ENCODE measurements around the gene TMEM9B. TPM values are rescaled to one million over a fixed set of nuclear protein-coding genes. Genes with fewer than 3 reads are reported as not detected.
A peak's percentile ranks its signal among the peaks of the same experiment; 100 is the strongest.
"Not testable (repeated sequence)": the region's sequence is repeated elsewhere in the genome, so short reads cannot be mapped to it uniquely, and the experiment has no call there.

Gene TMEM9B
- total RNA-seq, 1 donor from 2014 or later = 57.3 TPM

- no peak for DNase-seq (ENCODE audit: low spot score)
These were observed 8.9 kb upstream of the TMEM9B start for GRCh38 chr11:8973121-8973520.

GRCh38 chr11:8971924-8972316 is 7.7 kb upstream of the TMEM9B start:
- no peak for DNase-seq (ENCODE audit: low spot score)

- no peak for DNase-seq (ENCODE audit: low spot score)
These were observed 7.1 kb upstream of the TMEM9B start for GRCh38 chr11:8971196-8971923.

GRCh38 chr11:8967184-8967583 is 2.9 kb upstream of the TMEM9B start:
- no peak for DNase-seq (ENCODE audit: low spot score)

DNA sequence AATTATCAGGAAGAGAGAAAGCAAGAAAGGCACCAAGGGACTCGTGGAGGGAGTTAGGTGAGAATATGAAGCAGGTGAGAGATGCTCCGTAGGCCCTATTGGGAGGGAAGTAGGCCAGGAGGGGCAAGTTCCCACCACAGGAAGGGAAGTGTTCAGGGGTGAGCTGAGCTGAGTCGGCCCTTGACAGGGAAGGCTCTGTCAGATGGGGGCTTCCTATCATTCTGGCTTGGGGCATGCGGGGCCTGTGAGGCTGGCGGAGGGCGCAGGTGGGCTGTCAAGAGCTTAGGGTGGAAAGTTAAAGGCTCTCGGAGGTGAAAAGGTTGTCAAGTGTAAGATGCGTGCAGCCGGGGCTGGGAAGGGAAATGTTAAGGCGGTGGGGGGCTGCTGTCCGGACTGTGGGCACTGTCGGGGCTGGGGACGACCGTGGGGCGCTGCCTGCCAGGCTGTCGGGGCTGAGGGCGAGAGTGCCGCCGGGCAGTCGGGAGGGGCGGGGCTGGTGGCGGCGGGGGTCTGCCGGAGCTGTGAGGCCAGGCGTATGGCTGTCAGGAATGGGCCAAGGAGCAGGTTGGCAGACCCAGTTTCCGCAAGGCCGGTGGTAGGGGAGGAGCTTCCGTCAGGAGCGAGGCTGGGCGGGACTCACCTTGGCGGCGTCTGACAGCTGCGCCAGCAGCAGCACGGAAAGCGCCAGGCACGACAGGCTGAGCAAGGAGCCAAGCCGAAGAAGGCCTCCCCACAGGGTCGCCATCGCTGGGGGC is 496 bp downstream of the TMEM9B start:
- no peak for DNase-seq (ENCODE audit: low spot score)

- no peak for DNase-seq (ENCODE audit: low spot score)
These were observed 1.4 kb downstream of the TMEM9B start for GRCh38 chr11:8962841-8963240.

DNA sequence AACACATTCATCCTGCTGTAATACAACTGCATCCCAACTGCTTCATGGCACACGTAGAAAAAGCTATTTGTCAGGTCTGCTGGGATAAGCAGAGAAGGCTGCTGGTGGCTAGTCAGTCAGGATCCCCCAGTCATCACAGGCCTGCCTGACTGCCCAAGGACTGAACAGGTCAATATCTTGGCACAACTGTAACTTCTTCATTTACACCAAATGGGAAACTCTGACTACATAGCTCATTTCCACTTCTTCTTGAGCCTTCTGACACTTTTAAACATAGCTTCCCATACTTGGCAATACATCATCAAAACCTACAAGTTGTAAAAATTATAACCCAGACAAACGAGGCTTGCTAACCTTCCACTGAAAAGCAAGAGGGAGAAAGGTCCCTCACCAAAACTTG is 2.8 kb downstream of the TMEM9B start:
- no peak for DNase-seq (ENCODE audit: low spot score)

- peak; percentile 90 for DNase-seq (ENCODE audit: low spot score)
These were observed 4.6 kb downstream of the TMEM9B start for GRCh38 chr11:8959546-8960166.

GRCh38 chr11:8956860-8957259 is 7.4 kb downstream of the TMEM9B start:
- DNase-seq (ENCODE audit: low spot score) = no peak

DNA sequence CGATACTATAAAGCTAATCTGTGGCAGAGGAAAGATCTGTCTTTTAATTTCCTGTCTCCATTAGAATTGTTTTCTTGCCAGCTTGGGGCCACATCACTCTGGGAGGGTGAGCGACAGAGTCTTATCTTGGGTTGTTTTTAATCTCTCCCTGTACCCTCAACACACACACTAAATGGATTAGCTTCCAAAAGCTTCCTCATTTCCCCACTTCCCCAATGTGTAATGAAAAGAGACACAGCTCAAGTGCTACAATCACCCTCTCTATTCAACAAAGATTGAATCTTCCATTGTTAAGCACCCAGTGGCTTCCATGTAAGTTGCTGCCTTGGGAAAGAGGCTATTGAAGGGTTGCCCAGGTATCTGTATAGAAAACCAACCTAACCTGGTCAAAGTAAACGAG is 15.4 kb downstream of the TMEM9B start:
- DNase-seq (ENCODE audit: low spot score) = no peak

DNA sequence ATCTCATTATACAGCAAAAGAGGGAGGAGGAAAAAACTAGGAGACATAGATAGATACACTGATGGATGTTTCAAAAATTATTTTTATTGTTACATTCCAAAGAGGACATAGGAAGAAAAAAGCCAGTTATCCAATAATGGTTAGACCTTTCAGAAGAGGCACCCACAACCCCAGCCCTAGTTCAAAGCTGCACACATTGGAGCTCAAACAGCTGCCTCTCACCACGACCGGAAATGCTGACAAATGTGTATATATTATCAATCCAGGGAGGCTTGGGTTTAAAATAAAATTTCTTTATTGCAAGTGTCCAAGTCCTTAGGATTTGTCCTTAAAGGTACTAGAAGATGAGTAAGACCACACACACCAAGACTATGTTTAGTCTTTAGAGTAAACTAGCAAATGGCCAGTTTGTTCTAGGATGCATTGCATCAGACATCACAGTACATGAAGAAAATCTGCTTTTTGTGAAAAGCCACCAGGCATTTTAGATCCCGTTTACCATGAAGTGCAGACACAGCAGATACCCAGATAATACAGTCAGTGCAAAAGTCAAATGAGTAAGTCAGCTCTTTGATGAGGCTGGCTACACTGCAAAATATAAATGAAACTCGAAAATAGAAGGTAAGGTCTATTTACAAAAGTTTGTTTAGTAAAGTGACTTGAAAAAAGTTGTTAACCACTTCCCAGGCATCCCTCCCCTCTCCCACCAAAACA is 16.9 kb downstream of the TMEM9B start:
- DNase-seq (ENCODE audit: low spot score) = no peak

DNA sequence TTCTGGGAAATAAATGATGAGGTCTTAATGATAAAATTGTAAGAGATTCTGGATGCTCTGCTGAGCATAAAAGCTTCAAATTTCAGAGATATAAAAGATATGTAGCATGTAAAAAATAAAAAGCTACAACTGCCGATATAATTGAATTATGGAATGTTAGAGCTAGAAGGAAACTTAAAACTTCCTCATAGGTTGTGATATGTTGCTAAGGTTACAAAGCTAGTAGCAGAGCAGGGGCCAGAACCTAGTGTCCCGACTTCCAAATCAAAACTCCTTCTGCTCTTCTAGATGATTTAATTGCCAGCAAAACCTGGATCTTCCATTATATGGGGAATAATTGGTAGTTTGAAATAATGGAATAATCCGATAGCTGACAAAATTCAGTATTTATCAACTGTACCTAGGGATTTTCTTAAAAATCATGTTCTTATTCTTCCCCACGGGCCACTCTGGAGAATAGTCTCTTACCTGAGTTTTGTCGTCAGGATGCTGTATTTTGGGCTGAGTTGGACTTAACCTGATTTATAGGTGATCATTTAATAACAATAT is 21.6 kb downstream of the TMEM9B start, which contains the start of gene ASCL3:
TSS of gene ASCL3 (minus strand) at position 499 of the 549 bp plus-strand sequence. CDS start 4,855 bp downstream, outside the sequence.
- no peak for DNase-seq (ENCODE audit: low spot score)

GRCh38 chr11:8941341-8942103 is 22.7 kb downstream of the TMEM9B start:
- no peak for DNase-seq (ENCODE audit: low spot score)

- no peak for DNase-seq (ENCODE audit: low spot score)
These were observed 26.6 kb downstream of the TMEM9B start for GRCh38 chr11:8937659-8938058.

- DNase-seq (ENCODE audit: low spot score) = no peak
These were observed 27.1 kb downstream of the TMEM9B start for GRCh38 chr11:8937159-8937558.

DNA sequence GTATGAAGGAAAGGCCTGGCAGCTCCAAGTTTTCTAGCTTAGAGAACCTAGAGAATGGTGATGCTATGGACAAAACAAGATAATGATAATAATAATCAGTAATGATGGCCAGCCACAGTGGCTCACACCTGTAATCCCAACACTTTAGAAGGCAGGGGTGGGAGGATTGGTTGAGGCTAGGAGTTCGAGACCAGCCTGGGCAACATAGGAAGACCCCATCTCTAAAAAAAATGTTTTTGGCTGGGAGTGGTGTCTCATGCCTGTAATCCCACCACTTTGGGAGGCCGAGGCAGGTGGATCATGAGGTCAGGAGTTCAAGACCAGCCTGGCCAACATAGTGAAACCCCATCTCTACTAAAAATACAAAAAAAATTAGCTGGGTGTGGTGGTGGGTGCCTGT is 28.5 kb downstream of the TMEM9B start:
- DNase-seq (ENCODE audit: low spot score) = not testable (repeated sequence)

DNA sequence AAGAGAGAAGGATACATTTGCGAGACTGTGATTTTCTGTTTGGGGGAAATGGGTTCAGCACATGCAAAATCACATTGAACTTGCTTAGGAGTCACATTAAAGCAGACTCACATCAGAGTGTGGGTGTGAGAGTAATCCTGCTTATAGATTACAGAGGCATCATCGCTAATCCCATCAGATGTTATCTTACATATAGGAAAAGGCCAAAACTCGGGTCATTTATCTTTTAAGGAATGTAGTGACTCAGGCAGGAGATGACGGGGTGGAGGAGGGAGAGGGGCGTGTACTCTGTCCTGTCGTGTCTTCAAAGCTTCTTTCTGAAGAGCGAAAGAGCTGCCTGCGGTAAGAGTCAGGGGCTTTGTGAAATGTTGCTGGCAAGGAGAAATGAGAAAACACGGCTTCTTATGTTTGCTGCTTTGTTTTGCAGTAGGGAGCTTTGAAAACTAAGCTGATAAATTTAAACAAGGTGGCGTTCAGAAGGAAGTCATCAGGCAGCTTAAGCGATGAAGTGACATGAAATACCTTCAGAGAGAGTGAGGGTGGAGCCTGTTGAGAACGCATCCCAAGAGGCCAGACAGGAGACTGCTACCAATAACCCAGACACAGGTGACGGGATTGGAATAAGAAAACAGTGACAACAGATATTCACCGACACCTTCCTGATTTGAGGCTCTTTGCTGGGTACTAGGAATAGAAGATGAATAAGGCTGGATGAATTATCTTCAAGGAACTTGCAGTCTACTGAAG is 29.3 kb downstream of the TMEM9B start:
- peak; percentile 92 for DNase-seq (ENCODE audit: low spot score)

GRCh38 chr11:8933931-8934330 is 30.3 kb downstream of the TMEM9B start:
- no peak for DNase-seq (ENCODE audit: low spot score)

GRCh38 chr11:8932564-8933180 is 31.6 kb downstream of the TMEM9B start, which contains the start of gene C11orf16:
Gene C11orf16 (minus strand): TSS chr11:8932947. CDS start chr11:8932308, 639 bp downstream.
- no peak for DNase-seq (ENCODE audit: low spot score)
